CD14-positive monocyte (primary cell): Measurements from ENCODE around the gene ACE. TPM values are rescaled to one million over a fixed set of nuclear protein-coding genes. Genes with fewer than 3 reads are reported as not detected.

ENCODE experiments used
- DNase-seq, 3 donors: peaks; one replicate each; pipeline ENCODE4 v3.0.0-alpha.2; 2011 to 2022
- H2AFZ ChIP-seq: 2 replicates; pipeline ENCODE4 v1.6.0; 2012; ENCODE audit warnings: mild to moderate bottlenecking, low read depth, low read length, inconsistent platforms; ENCODE audit not compliant: insufficient read depth, poor library complexity, severe bottlenecking
- H3K27ac ChIP-seq, 2 donors: 1 replicate in 1 of 2; 2 replicates in 1 of 2; pipeline ENCODE4 v1.5.1; 2012 to 2013; ENCODE audit warnings: low read length in 2 of 2, control low read depth in 1 of 2, inconsistent platforms in 1 of 2, low read depth in 1 of 2, mild to moderate bottlenecking in 1 of 2
- H3K27me3 ChIP-seq, 2 donors: one replicate each; pipeline versions ENCODE4 v1.6.0 to v1.6.1; 2011 to 2013; ENCODE audit warnings: low read length in 2 of 2; ENCODE audit not compliant: control insufficient read depth in 2 of 2, insufficient read depth in 2 of 2
- H3K36me3 ChIP-seq, 2 donors: replicated peaks in 1 of 2; 1 replicate in 1 of 2; 2 replicates in 1 of 2; pipeline versions ENCODE4 v1.5.1 to v1.6.1; 2012 to 2013; ENCODE audit warnings: low read length in 2 of 2, control low read depth in 1 of 2, inconsistent platforms in 1 of 2, mild to moderate bottlenecking in 1 of 2; ENCODE audit not compliant: insufficient read depth in 2 of 2, control insufficient read depth in 1 of 2
- H3K4me1 ChIP-seq, 2 donors: 1 replicate in 1 of 2; 2 replicates in 1 of 2; pipeline versions ENCODE4 v1.5.1 to v1.6.1; 2012 to 2013; ENCODE audit warnings: low read length in 2 of 2, control low read depth in 1 of 2, inconsistent platforms in 1 of 2, mild to moderate bottlenecking in 1 of 2, moderate library complexity in 1 of 2; ENCODE audit not compliant: insufficient read depth in 2 of 2, control insufficient read depth in 1 of 2
- H3K4me2 ChIP-seq: replicated peaks from 2 replicates; pipeline ENCODE3; 2012; ENCODE audit warnings: low read length, moderate library complexity, mild to moderate bottlenecking; ENCODE audit not compliant: poor library complexity, severe bottlenecking; ENCODE audit errors: extremely low read depth
- H3K4me3 ChIP-seq, 3 experiments: fragments of 200-600 bp in 1 of 3; sonication (generic) in 1 of 3; replicated peaks in 1 of 3; 1 replicate in 2 of 3; 2 replicates in 1 of 3; pipeline ENCODE4 v1.5.1; 2011 to 2013; ENCODE audit warnings: low read length in 3 of 3, mild to moderate bottlenecking in 3 of 3, control low read depth in 2 of 3, low read depth in 2 of 3, inconsistent platforms in 1 of 3, moderate library complexity in 1 of 3
- H3K79me2 ChIP-seq: 2 replicates; pipeline ENCODE4 v1.6.0; 2012; ENCODE audit warnings: mild to moderate bottlenecking, control low read depth, inconsistent platforms, low read length, moderate library complexity; ENCODE audit not compliant: insufficient read depth
- H3K9ac ChIP-seq: 2 replicates; pipeline ENCODE4 v1.6.0; 2017; ENCODE audit warnings: low read length, mild to moderate bottlenecking; ENCODE audit not compliant: insufficient read depth, poor library complexity, severe bottlenecking
- H3K9me3 ChIP-seq, 2 donors: replicated peaks in 1 of 2; 1 replicate in 1 of 2; 2 replicates in 1 of 2; pipeline versions ENCODE4 v1.5.1 to v1.6.1; 2012 to 2013; ENCODE audit warnings: low read length in 2 of 2, control low read depth in 1 of 2; ENCODE audit not compliant: control insufficient read depth in 1 of 2, insufficient read depth in 1 of 2
- H4K20me1 ChIP-seq: 2 replicates; pipeline ENCODE4 v1.6.0; 2012; ENCODE audit warnings: mild to moderate bottlenecking, low read length, control low read depth, moderate library complexity; ENCODE audit not compliant: insufficient read depth
- H3K27ac Mint-ChIP-seq, 7 donors: one replicate each; pipeline ENCODE4 v1.8.0; 2020; ENCODE audit warnings: mild to moderate bottlenecking in 7 of 7, mixed read lengths in 7 of 7, moderate library complexity in 6 of 7, inconsistent platforms in 2 of 7
- H3K27me3 Mint-ChIP-seq, 3 donors: one replicate each; pipeline ENCODE4 v1.8.0; 2021 to 2022; ENCODE audit warnings: low read depth in 3 of 3, mild to moderate bottlenecking in 3 of 3, mixed read lengths in 3 of 3, moderate library complexity in 3 of 3, inconsistent platforms in 1 of 3
- H3K36me3 Mint-ChIP-seq, 2 donors: one replicate each; pipeline ENCODE4 v1.8.0; 2020; ENCODE audit warnings: mixed read lengths in 2 of 2, inconsistent platforms in 1 of 2, mild to moderate bottlenecking in 1 of 2
- H3K4me1 Mint-ChIP-seq: one replicate; pipeline ENCODE4 v1.8.0; 2020; ENCODE audit warnings: mild to moderate bottlenecking, mixed read lengths
- H3K4me3 Mint-ChIP-seq, 2 donors: one replicate each; pipeline ENCODE4 v1.8.0; 2020; ENCODE audit warnings: mild to moderate bottlenecking in 2 of 2, mixed read lengths in 2 of 2, moderate library complexity in 1 of 2
- H3K9me3 Mint-ChIP-seq, 7 donors: one replicate each; pipeline ENCODE4 v1.8.0; 2020 to 2022; ENCODE audit warnings: mixed read lengths in 7 of 7, mild to moderate bottlenecking in 6 of 7, moderate library complexity in 6 of 7, inconsistent platforms in 2 of 7
- WGBS: methylation state at CpG from one replicate; pipeline ENCODE4 v1.1.5; 2013; ENCODE audit warnings: missing lambda C conversion rate; ENCODE audit not compliant: insufficient coverage; 5-methylcytosine and 5-hydroxymethylcytosine counted together
- intact Hi-C, 2 donors: fragments of 100-400 bp; cut with micrococcal nuclease; formaldehyde crosslinking; loops; one replicate each; pipeline versions ENCODE4 v1.15.0 to v1.15.1; 2023
- polyA plus RNA-seq, 3 donors: library from polyadenylated mRNA; depleted of rRNA in 1 of 3; unstranded in 2 of 3; stranded (reverse) in 1 of 3; fragments of 300-500 nt in 2 of 3; fragments of >200 nt in 1 of 3; fragmentation: Illumina TruSeq in 2 of 3; gene quantifications; 1 replicate in 2 of 3; 2 replicates in 1 of 3; pipeline ENCODE4 v1.2.3, GENCODE V29; 2012 to 2021
- TF ChIP-seq, protein P1 (sequence below): fragments of 200-600 bp; IDR thresholded peaks from one replicate; pipeline ENCODE4 v1.8.0; 2022; ENCODE audit warnings: antibody characterized with exemption, mild to moderate bottlenecking

Gene ACE
- polyA plus RNA-seq, 3 donors: 0.55 TPM; not detected in 2

GRCh38 chr17:63540590-63540989 is 63.7 kb downstream of the ACE start:
- H3K9me3 ChIP-seq: peaks cover 0 to 7% of the 10 kb centered on the region in 2 donors
- no peaks in the 10 kb centered on the region for H3K36me3 ChIP-seq
- no peaks in the 10 kb centered on the region for H4K20me1 ChIP-seq
- no peaks in the 10 kb centered on the region for H3K79me2 ChIP-seq
- H3K27ac ChIP-seq: no peak overlapping the region
- Mint-ChIP-seq H3K27ac (no peak overlapping the region), H3K4me1 (peaks cover 4% of the 10 kb centered on the region), H3K27me3 (peaks cover 25 to 35% (median 32%) of the 10 kb centered on the region in 3 donors), H3K4me3 (no peak overlapping the region), H3K9me3 (peaks cover 0 to 6% (median 0%) of the 10 kb centered on the region in 7 donors), H3K36me3 (no peaks in the 10 kb centered on the region)
- 54% methylated on average over 3 of the region's 4 CpGs for WGBS
- no peak overlapping the region for H3K9ac ChIP-seq
- no peak overlapping the region for H3K4me3 ChIP-seq
- no peak overlapping the region for H3K4me2 ChIP-seq
- H3K4me1 ChIP-seq: no peaks in the 10 kb centered on the region
- H3K27me3 ChIP-seq: peaks cover 8 to 31% of the 10 kb centered on the region in 2 donors
- intact Hi-C loops: loop anchor here (10.0 kb wide), 2 partner anchors 86 to 96 kb away; partner anchors contain the start of gene CYB561 (in 1 of the 2)
- H2AFZ ChIP-seq: no peak overlapping the region
- TF ChIP-seq, protein P1, sequence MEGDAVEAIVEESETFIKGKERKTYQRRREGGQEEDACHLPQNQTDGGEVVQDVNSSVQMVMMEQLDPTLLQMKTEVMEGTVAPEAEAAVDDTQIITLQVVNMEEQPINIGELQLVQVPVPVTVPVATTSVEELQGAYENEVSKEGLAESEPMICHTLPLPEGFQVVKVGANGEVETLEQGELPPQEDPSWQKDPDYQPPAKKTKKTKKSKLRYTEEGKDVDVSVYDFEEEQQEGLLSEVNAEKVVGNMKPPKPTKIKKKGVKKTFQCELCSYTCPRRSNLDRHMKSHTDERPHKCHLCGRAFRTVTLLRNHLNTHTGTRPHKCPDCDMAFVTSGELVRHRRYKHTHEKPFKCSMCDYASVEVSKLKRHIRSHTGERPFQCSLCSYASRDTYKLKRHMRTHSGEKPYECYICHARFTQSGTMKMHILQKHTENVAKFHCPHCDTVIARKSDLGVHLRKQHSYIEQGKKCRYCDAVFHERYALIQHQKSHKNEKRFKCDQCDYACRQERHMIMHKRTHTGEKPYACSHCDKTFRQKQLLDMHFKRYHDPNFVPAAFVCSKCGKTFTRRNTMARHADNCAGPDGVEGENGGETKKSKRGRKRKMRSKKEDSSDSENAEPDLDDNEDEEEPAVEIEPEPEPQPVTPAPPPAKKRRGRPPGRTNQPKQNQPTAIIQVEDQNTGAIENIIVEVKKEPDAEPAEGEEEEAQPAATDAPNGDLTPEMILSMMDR: no peak
- no peak for DNase-seq

GRCh38 chr17:63542218-63542545 is 65.3 kb downstream of the ACE start:
- Histone ChIP-seq H3K9ac (no peak overlapping the region), H3K79me2 (no peaks in the 10 kb centered on the region), H3K4me2 (no peak overlapping the region), H3K27ac (no peak overlapping the region), H3K9me3 (peaks cover 0 to 7% of the 10 kb centered on the region in 2 donors), H3K27me3 (peaks cover 8 to 27% of the 10 kb centered on the region in 2 donors), H3K4me3 (no peak overlapping the region), H3K36me3 (no peaks in the 10 kb centered on the region), H4K20me1 (no peaks in the 10 kb centered on the region), H3K4me1 (no peaks in the 10 kb centered on the region), H2AFZ (no peak overlapping the region)
- TF ChIP-seq, protein P1: no peak
- Mint-ChIP-seq H3K9me3 (peaks cover 0 to 6% (median 0%) of the 10 kb centered on the region in 7 donors), H3K27me3 (peaks cover 24 to 32% (median 29%) of the 10 kb centered on the region in 3 donors), H3K27ac (no peak overlapping the region), H3K4me1 (peaks cover 4% of the 10 kb centered on the region), H3K36me3 (no peaks in the 10 kb centered on the region), H3K4me3 (no peak overlapping the region)
- DNase-seq: no peak
- 98% methylated on average over 7 of the region's 9 CpGs for WGBS
- intact Hi-C loops: loop anchor here (10.0 kb wide), 2 partner anchors 87 to 97 kb away; partner anchors contain the start of gene CYB561 (in 1 of the 2)
